Breast epithelium (tissue), 3 donors: ENCODE measurements around the gene SLC35A2.

Experiments
- POLR2A ChIP-seq: fragments of 450-650 bp; IDR thresholded peaks from one replicate; pipeline ENCODE4 v1.6.1; 2016; ENCODE audit warnings: antibody characterized with exemption, mild to moderate bottlenecking, moderate library complexity
- POLR2AphosphoS5 ChIP-seq, 3 donors: sonication (generic); formaldehyde crosslinking; IDR thresholded peaks; one replicate each; pipeline ENCODE4 v1.6.1; 2017; ENCODE audit warnings: antibody characterized with exemption in 3 of 3

DNA sequence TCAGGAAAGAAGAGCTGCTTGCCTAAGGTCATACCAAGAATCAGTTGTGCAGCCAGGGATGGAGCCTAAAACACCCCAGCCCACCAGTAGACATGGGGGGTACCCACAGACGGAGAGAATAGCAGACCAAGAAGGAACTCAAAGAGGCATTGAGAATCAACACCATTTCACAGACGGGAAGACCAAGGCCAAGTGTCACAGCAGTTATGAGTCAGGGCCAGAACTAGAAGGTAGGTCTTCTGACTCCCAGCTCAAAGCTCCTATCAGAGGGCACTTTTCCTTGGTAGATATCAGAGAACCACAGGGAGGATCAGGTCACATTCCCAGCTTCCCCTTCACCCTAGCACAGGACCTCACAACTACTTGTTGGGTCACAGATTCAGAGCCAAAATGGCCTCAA lies 31.4 kb upstream of the SLC35A2 start:
- TF ChIP-seq POLR2A (no peak), POLR2AphosphoS5 (IDR thresholded peaks at IDR 0.05) (no peak)
